B cell (primary cell): Measurements from ENCODE around the gene CITED4. TPM values are rescaled to one million over a fixed set of nuclear protein-coding genes. Genes with fewer than 3 reads are reported as not detected.

Experiments
- ATAC-seq: fragments of 200-7000 bp; cut with Tn5 transposase; one replicate; pipeline ENCODE4 v1.10.0; 2021; ENCODE audit warnings: low read depth, mild to moderate bottlenecking, moderate number of reproducible peaks, moderate library complexity
- CTCF ChIA-PET: fragments of 350-600 bp; sonication (Branson Sonifier 250); formaldehyde crosslinking; loops from one replicate; lab custom pipeline; 2021; ENCODE audit warnings: antibody characterized with exemption, inconsistent platforms; lab: Charles Lee
- POLR2A ChIA-PET: fragments of 350-600 bp; sonication (Branson Sonifier 250); formaldehyde crosslinking; loops from one replicate; lab custom pipeline; 2021; ENCODE audit warnings: antibody characterized with exemption; lab: Charles Lee
- DNase-seq: peaks from one replicate; pipeline ENCODE4 v3.0.0; 2013
- H2AFZ ChIP-seq: 2 replicates; pipeline ENCODE4 v1.6.1; 2012; ENCODE audit warnings: mild to moderate bottlenecking, low read depth, low read length; ENCODE audit not compliant: insufficient read depth, poor library complexity, severe bottlenecking
- H3K27ac ChIP-seq, 2 donors: 1 replicate in 1 of 2; 2 replicates in 1 of 2; pipeline ENCODE4 v1.5.1; 2012 to 2013; ENCODE audit warnings: low read length in 2 of 2, mild to moderate bottlenecking in 2 of 2, moderate library complexity in 1 of 2
- H3K27me3 ChIP-seq, 4 experiments: fragments of 200-600 bp in 1 of 4; sonication (generic) in 1 of 4; replicated peaks in 1 of 4; 1 replicate in 2 of 4; 2 replicates in 2 of 4; pipeline versions ENCODE4 v1.6.1 to v1.7.0; 2013 to 2016; ENCODE audit warnings: low read length in 3 of 4, mild to moderate bottlenecking in 2 of 4, mixed read lengths in 1 of 4, moderate library complexity in 1 of 4; ENCODE audit not compliant: insufficient read depth in 4 of 4, control insufficient read depth in 3 of 4; ENCODE audit errors: control extremely low read depth in 1 of 4
- H3K36me3 ChIP-seq, 2 experiments: replicated peaks in 1 of 2; 1 replicate in 1 of 2; 2 replicates in 1 of 2; pipeline versions ENCODE4 v1.6.1 to v1.7.1; 2013; ENCODE audit warnings: low read length in 1 of 2; ENCODE audit not compliant: insufficient read depth in 2 of 2, control insufficient read depth in 1 of 2; ENCODE audit errors: control extremely low read depth in 1 of 2, extremely low read depth in 1 of 2
- H3K4me1 ChIP-seq, 2 donors: fragments of 200-600 bp in 1 of 2; sonication (generic) in 1 of 2; 1 replicate in 1 of 2; 2 replicates in 1 of 2; pipeline versions ENCODE4 v1.5.1 to v1.6.1; 2013 to 2017; ENCODE audit warnings: low read length in 2 of 2; ENCODE audit not compliant: control insufficient read depth in 2 of 2, insufficient read depth in 2 of 2
- H3K4me2 ChIP-seq: replicated peaks from 2 replicates; pipeline ENCODE3; 2012; ENCODE audit warnings: mild to moderate bottlenecking, low read depth, low read length; ENCODE audit not compliant: poor library complexity, severe bottlenecking
- H3K4me3 ChIP-seq, 5 experiments: fragments of 200-600 bp in 1 of 5; sonication (generic) in 1 of 5; 1 replicate in 3 of 5; 2 replicates in 2 of 5; pipeline versions ENCODE4 v1.5.1 to v1.7.0; 2011 to 2016; ENCODE audit warnings: low read length in 4 of 5, mild to moderate bottlenecking in 4 of 5, low read depth in 2 of 5, control low read depth in 1 of 5, moderate library complexity in 1 of 5; ENCODE audit not compliant: insufficient read depth in 1 of 5; ENCODE audit errors: control extremely low read depth in 1 of 5, extremely low read depth in 1 of 5
- H3K79me2 ChIP-seq: fragments of 200-600 bp; sonication (generic); one replicate; pipeline ENCODE4 v1.6.0; 2016; ENCODE audit warnings: low read length; ENCODE audit not compliant: control insufficient read depth, insufficient read depth
- H3K9ac ChIP-seq: fragments of 200-600 bp; sonication (generic); 2 replicates; pipeline ENCODE4 v1.6.1; 2017; ENCODE audit warnings: mild to moderate bottlenecking, low read length, moderate library complexity
- H3K9me3 ChIP-seq, 3 donors: one replicate each; pipeline versions ENCODE4 v1.6.1 to v1.7.1; 2013; ENCODE audit warnings: low read length in 2 of 3; ENCODE audit not compliant: control insufficient read depth in 2 of 3, insufficient read depth in 1 of 3; ENCODE audit errors: control extremely low read depth in 1 of 3
- H4K20me1 ChIP-seq: 2 replicates; pipeline ENCODE4 v1.6.0; 2012; ENCODE audit warnings: mild to moderate bottlenecking, low read length; ENCODE audit not compliant: insufficient read depth, control insufficient read depth, poor library complexity, severe bottlenecking
- H3K27ac Mint-ChIP-seq: one replicate; pipeline ENCODE4 v1.8.0; 2021; ENCODE audit warnings: mixed read lengths
- H3K27me3 Mint-ChIP-seq: one replicate; pipeline ENCODE4 v1.8.0; 2021; ENCODE audit warnings: mixed read lengths
- H3K4me1 Mint-ChIP-seq: one replicate; pipeline ENCODE4 v1.8.0; 2021; ENCODE audit warnings: mixed read lengths
- H3K4me3 Mint-ChIP-seq: one replicate; pipeline ENCODE4 v1.8.0; 2021; ENCODE audit warnings: mixed read lengths
- H3K9me3 Mint-ChIP-seq: one replicate; pipeline ENCODE4 v1.8.0; 2022; ENCODE audit warnings: mixed read lengths; ENCODE audit not compliant: insufficient read depth
- CTCF ChIP-seq: fragments of 200-600 bp; IDR thresholded peaks from one replicate; pipeline ENCODE4 v1.8.0; 2022; ENCODE audit warnings: antibody characterized with exemption, mild to moderate bottlenecking
- EZH2 ChIP-seq: IDR thresholded peaks from 2 replicates; pipeline ENCODE4 v1.6.1; 2012; ENCODE audit warnings: borderline replicate concordance, low read depth, mild to moderate bottlenecking, moderate library complexity, low read length; ENCODE audit not compliant: insufficient read depth, poor library complexity, severe bottlenecking
- WGBS: methylation state at CpG from one replicate; pipeline ENCODE4 v1.1.5; 2013; ENCODE audit warnings: missing lambda C conversion rate; ENCODE audit not compliant: insufficient coverage; 5-methylcytosine and 5-hydroxymethylcytosine counted together
- intact Hi-C: fragments of 100-400 bp; cut with micrococcal nuclease; formaldehyde crosslinking; loops from one replicate; pipeline ENCODE4 v1.10.0; 2022
- polyA plus RNA-seq: library from polyadenylated mRNA; depleted of rRNA; stranded (reverse); fragments of >200 nt; gene quantifications from 2 replicates; pipeline ENCODE4 v1.2.3, GENCODE V29; 2012
- total RNA-seq, 2 donors: library from RNA; stranded (reverse); fragments of 120-200 nt in 1 of 2; gene quantifications; 1 replicate in 1 of 2; 2 replicates in 1 of 2; pipeline versions ENCODE4 v1.2.3 to v1.2.4, GENCODE V29; 2013 to 2022

The CITED4 gene
- total and polyA plus RNA-seq, 2 donors (not counting 1 experiment from before 2014, with no cell fraction given), result 3.2 to 5.6 TPM

- Histone ChIP-seq H3K4me3 (no peak overlapping the region), H3K9ac (no peak overlapping the region), H4K20me1 (no peaks in the 10 kb centered on the region), H3K9me3 (peaks cover 0 to 2% (median 0%) of the 10 kb centered on the region in 3 donors), H3K4me2 (no peak overlapping the region), H3K4me1 (no peaks in the 10 kb centered on the region), H3K27ac (no peak overlapping the region), H3K27me3 (no peaks in the 10 kb centered on the region), H3K79me2 (no peaks in the 10 kb centered on the region), H2AFZ (no peak overlapping the region), H3K36me3 (no peaks in the 10 kb centered on the region)
- Mint-ChIP-seq H3K4me1 (no peaks in the 10 kb centered on the region), H3K27ac (no peak overlapping the region), H3K4me3 (no peak overlapping the region), H3K9me3 (peaks cover 11% of the 10 kb centered on the region), H3K27me3 (peaks cover 11% of the 10 kb centered on the region)
- intact Hi-C loops, result no loop called here
- TF ChIP-seq EZH2 (no peak), CTCF (no peak)
- DNase-seq (no peak), ATAC-seq (no peak)
- ChIA-PET CTCF (no interaction called here), POLR2A (no interaction called here)
- 100% methylated on average over 1 of the region's 2 CpGs for WGBS
These were observed 37.2 kb upstream of the CITED4 start for GRCh38 chr1:40899230-40899870.

GRCh38 chr1:40898431-40898901 is 36.3 kb upstream of the CITED4 start:
- no peak for ATAC-seq

More at GRCh38 chr1:40898431-40898901, 36.3 kb upstream of the CITED4 start:
- Mint-ChIP-seq H3K27me3 (peaks cover 8% of the 10 kb centered on the region), H3K27ac (no peak overlapping the region), H3K4me1 (no peaks in the 10 kb centered on the region), H3K4me3 (no peak overlapping the region), H3K9me3 (peaks cover 11% of the 10 kb centered on the region)
- WGBS, result 30% methylated on average over 1 of the region's 4 CpGs
- DNase-seq, result no peak
- H3K27me3 ChIP-seq, result peaks cover 0 to 3% (median 0%) of the 10 kb centered on the region in 4 experiments
- intact Hi-C loops, result no loop called here
- POLR2A ChIA-PET, result no interaction called here
- H3K9me3 ChIP-seq, result peaks cover 0 to 11% (median 9%) of the 10 kb centered on the region in 3 donors
- H2AFZ ChIP-seq, result no peak overlapping the region
- no peaks in the 10 kb centered on the region for H3K4me1 ChIP-seq
- H3K9ac ChIP-seq, result no peak overlapping the region
- CTCF ChIA-PET, result no interaction called here
- H4K20me1 ChIP-seq, result no peaks in the 10 kb centered on the region
- no peaks in the 10 kb centered on the region for H3K36me3 ChIP-seq
- TF ChIP-seq EZH2, result no peak
- no peak for TF ChIP-seq CTCF
- no peak overlapping the region for H3K27ac ChIP-seq
- H3K79me2 ChIP-seq, result no peaks in the 10 kb centered on the region
- no peak overlapping the region for H3K4me3 ChIP-seq
- H3K4me2 ChIP-seq, result no peak overlapping the region
